Measurements from ENCODE around the gene KIF5C. TPM values are rescaled to one million over a fixed set of nuclear protein-coding genes. Genes with fewer than 3 reads are reported as not detected.

Gene KIF5C
- total RNA-seq, 1 experiment from 2014 or later: 1.6 TPM

GRCh38 chr2:149029307-149029965, 154.4 kb downstream of the KIF5C start:
- intact Hi-C loops (cut with micrococcal nuclease; ENCODE audit: unreplicated experiment) (loop anchor here (10.0 kb wide), 1 partner anchor 275 kb away; no protein-coding TSS in a partner anchor), in situ Hi-C loops (cut with HindIII; ENCODE audit: low pct_unique_long_range_greater_than_20kb, low sequenced_read_pairs) (no loop called here)
- ATAC-seq: no peak
- Histone ChIP-seq H3K27me3 (ENCODE audit: control insufficient read depth, insufficient read depth, low read length) (peaks cover 16% of the 10 kb centered on the region), H3K4me3 (ENCODE audit: low read depth in 2 of 2, low read length in 2 of 2) (no peak overlapping the region), H3K27ac (ENCODE audit: low read length) (no peak overlapping the region), H3K4me1 (ENCODE audit: control insufficient read depth, insufficient read depth, low read length) (no peaks in the 10 kb centered on the region), H3K9me3 (ENCODE audit: control insufficient read depth, insufficient read depth, low read depth, low read length) (no peaks in the 10 kb centered on the region), H3K36me3 (ENCODE audit: control insufficient read depth, insufficient read depth, low read length) (no peaks in the 10 kb centered on the region)
- ChIA-PET POLR2A (no interaction called here), CTCF (no interaction called here)
- TF ChIP-seq POLR2AphosphoS5 (IDR thresholded peaks at IDR 0.05; ENCODE audit: low read depth, low read length) (no peak), REST (IDR thresholded peaks at IDR 0.05; ENCODE audit: insufficient read depth in 1 of 2, low read depth in 2 of 2, low read length in 1 of 2) (no peak), TCF7L2 (IDR thresholded peaks at IDR 0.05; ENCODE audit: low read depth, low read length) (no peak), CTCF (IDR thresholded peaks at IDR 0.05) (no peak), SIN3A (IDR thresholded peaks at IDR 0.05; ENCODE audit: borderline replicate concordance, insufficient read depth, low read depth, low read length) (no peak)
- no TSS peak for BruUV-seq (replicated peaks)
- DNase-seq (ENCODE audit: low read depth, low spot score): no peak

- Histone ChIP-seq H3K36me3 (ENCODE audit: control insufficient read depth, insufficient read depth, low read length) (no peaks in the 10 kb centered on the region), H3K4me3 (ENCODE audit: low read depth in 2 of 2, low read length in 2 of 2) (no peak overlapping the region), H3K9me3 (ENCODE audit: control insufficient read depth, insufficient read depth, low read depth, low read length) (no peaks in the 10 kb centered on the region), H3K4me1 (ENCODE audit: control insufficient read depth, insufficient read depth, low read length) (no peaks in the 10 kb centered on the region), H3K27me3 (ENCODE audit: control insufficient read depth, insufficient read depth, low read length) (peaks cover 8% of the 10 kb centered on the region), H3K27ac (ENCODE audit: low read length) (no peak overlapping the region)
- in situ Hi-C loops (cut with HindIII; ENCODE audit: low pct_unique_long_range_greater_than_20kb, low sequenced_read_pairs) (no loop called here), intact Hi-C loops (cut with micrococcal nuclease; ENCODE audit: unreplicated experiment) (no loop called here)
- ATAC-seq (no peak), DNase-seq (ENCODE audit: low read depth, low spot score) (no peak)
- no TSS peak for BruUV-seq (replicated peaks)
- ChIA-PET POLR2A (no interaction called here), CTCF (no interaction called here)
- TF ChIP-seq REST (IDR thresholded peaks at IDR 0.05; ENCODE audit: insufficient read depth in 1 of 2, low read depth in 2 of 2, low read length in 1 of 2): no peak
- no peak for TF ChIP-seq TCF7L2 (IDR thresholded peaks at IDR 0.05; ENCODE audit: low read depth, low read length)
- no peak for TF ChIP-seq POLR2AphosphoS5 (IDR thresholded peaks at IDR 0.05; ENCODE audit: low read depth, low read length)
- no peak for TF ChIP-seq SIN3A (IDR thresholded peaks at IDR 0.05; ENCODE audit: borderline replicate concordance, insufficient read depth, low read depth, low read length)
- no peak for TF ChIP-seq CTCF (IDR thresholded peaks at IDR 0.05)
Measured at GRCh38 chr2:149031396-149031795, 156.4 kb downstream of the KIF5C start.

Data from Panc1 (cell line).